Uterus (tissue), 4 donors: ENCODE results near the gene TMPRSS11E. TPM values are rescaled to one million over a fixed set of nuclear protein-coding genes. Genes with fewer than 3 reads are reported as not detected.

Experiments
- DNase-seq, 2 donors: peaks; one replicate each; pipeline ENCODE4 v3.0.0-alpha.2; 2019 to 2020
- H3K27ac ChIP-seq, 2 donors: fragments of 200-600 bp; sonication (generic); 1 replicate in 1 of 2; 2 replicates in 1 of 2; pipeline ENCODE4 v1.5.1; 2016 to 2018
- H3K27me3 ChIP-seq, 2 donors: fragments of 200-600 bp; sonication (generic); one replicate each; pipeline ENCODE4 v1.5.1; 2018 to 2019; ENCODE audit warnings: control low read depth in 1 of 2
- H3K36me3 ChIP-seq, 2 donors: fragments of 200-600 bp; sonication (generic); one replicate each; pipeline ENCODE4 v1.5.1; 2019; ENCODE audit warnings: control low read depth in 1 of 2
- H3K4me1 ChIP-seq, 2 donors: fragments of 200-600 bp; sonication (generic); one replicate each; pipeline ENCODE4 v1.5.1; 2018 to 2019; ENCODE audit warnings: control low read depth in 1 of 2
- H3K4me3 ChIP-seq, 2 donors: fragments of 200-600 bp; sonication (generic); 1 replicate in 1 of 2; 2 replicates in 1 of 2; pipeline ENCODE4 v1.5.1; 2018 to 2019; ENCODE audit warnings: mild to moderate bottlenecking in 1 of 2
- H3K9me3 ChIP-seq, 2 donors: fragments of 200-600 bp; sonication (generic); one replicate each; pipeline ENCODE4 v1.5.1; 2019; ENCODE audit warnings: control low read depth in 1 of 2
- CTCF ChIP-seq, 4 experiments: fragments of 200-600 bp in 2 of 4; fragments of 450-650 bp in 2 of 4; sonication (generic) in 2 of 4; IDR thresholded peaks; one replicate each; pipeline ENCODE4 v1.5.1; 2016 to 2019; ENCODE audit warnings: antibody characterized with exemption in 4 of 4, mild to moderate bottlenecking in 2 of 4, moderate library complexity in 1 of 4
- POLR2A ChIP-seq, 2 donors: fragments of 450-650 bp; IDR thresholded peaks; one replicate each; pipeline ENCODE4 v1.6.1; 2016; ENCODE audit warnings: antibody characterized with exemption in 2 of 2, mild to moderate bottlenecking in 1 of 2, moderate library complexity in 1 of 2
- intact Hi-C: fragments of 100-400 bp; cut with DNase I; formaldehyde crosslinking; loops from one replicate; pipeline ENCODE4 v1.15.1; 2023; ENCODE audit warnings: low total_unique reads
- total RNA-seq, 4 donors: library from RNA; depleted of rRNA in 3 of 4; stranded (reverse); fragments of >200 nt in 3 of 4; gene quantifications; one replicate each; pipeline versions ENCODE4 v1.1.0 to v1.2.4, GENCODE V29; 2014 to 2023
- donor health status: DM: yes; HTN: yes; CAD: no.

Gene TMPRSS11E
- total RNA-seq, 4 donors from 2014 or later = not detected

- H3K4me1 ChIP-seq = no peaks in the 10 kb centered on the region
- no peak overlapping the region for H3K4me3 ChIP-seq
- H3K9me3 ChIP-seq = no peaks in the 10 kb centered on the region
- no peak overlapping the region for H3K27ac ChIP-seq
- no peaks in the 10 kb centered on the region for H3K27me3 ChIP-seq
- intact Hi-C loops = no loop called here
- no peak for TF ChIP-seq POLR2A (IDR thresholded peaks at IDR 0.05)
- H3K36me3 ChIP-seq = no peaks in the 10 kb centered on the region
- DNase-seq = no peak
Measured at GRCh38 chr4:68466751-68467150, 19.5 kb downstream of the TMPRSS11E start.

GRCh38 chr4:68469482-68469881, 22.2 kb downstream of the TMPRSS11E start:
- Histone ChIP-seq H3K27me3 (no peaks in the 10 kb centered on the region), H3K4me1 (no peaks in the 10 kb centered on the region), H3K9me3 (no peaks in the 10 kb centered on the region), H3K36me3 (no peaks in the 10 kb centered on the region), H3K27ac (no peak overlapping the region), H3K4me3 (no peak overlapping the region)
- DNase-seq = no peak
- intact Hi-C loops = no loop called here
- TF ChIP-seq POLR2A (IDR thresholded peaks at IDR 0.05) = no peak
- TF ChIP-seq CTCF (IDR thresholded peaks at IDR 0.05) = no peak

- H3K27ac ChIP-seq = no peak overlapping the region
- H3K36me3 ChIP-seq = no peaks in the 10 kb centered on the region
- H3K27me3 ChIP-seq = no peaks in the 10 kb centered on the region
- DNase-seq = no peak
- TF ChIP-seq CTCF (IDR thresholded peaks at IDR 0.05) (no peak), POLR2A (IDR thresholded peaks at IDR 0.05) (no peak)
- intact Hi-C loops = no loop called here
- H3K4me1 ChIP-seq = no peaks in the 10 kb centered on the region
- no peak overlapping the region for H3K4me3 ChIP-seq
- H3K9me3 ChIP-seq = no peaks in the 10 kb centered on the region
Measured at GRCh38 chr4:68476191-68476590, 28.9 kb downstream of the TMPRSS11E start.

GRCh38 chr4:68489338-68489737, 42.1 kb downstream of the TMPRSS11E start:
- no peaks in the 10 kb centered on the region for H3K27me3 ChIP-seq
- no peaks in the 10 kb centered on the region for H3K36me3 ChIP-seq
- H3K4me1 ChIP-seq = no peaks in the 10 kb centered on the region
- no peak overlapping the region for H3K27ac ChIP-seq
- TF ChIP-seq POLR2A (IDR thresholded peaks at IDR 0.05) (no peak), CTCF (IDR thresholded peaks at IDR 0.05) (no peak)
- H3K9me3 ChIP-seq = no peaks in the 10 kb centered on the region
- intact Hi-C loops = no loop called here
- no peak overlapping the region for H3K4me3 ChIP-seq
- DNase-seq = no peak

GRCh38 chr4:68490826-68491457, 43.7 kb downstream of the TMPRSS11E start:
- no peak for TF ChIP-seq CTCF (IDR thresholded peaks at IDR 0.05)
- TF ChIP-seq POLR2A (IDR thresholded peaks at IDR 0.05) = no peak
- no peaks in the 10 kb centered on the region for H3K9me3 ChIP-seq
- no peaks in the 10 kb centered on the region for H3K4me1 ChIP-seq
- H3K27ac ChIP-seq = no peak overlapping the region
- H3K36me3 ChIP-seq = no peaks in the 10 kb centered on the region
- no peaks in the 10 kb centered on the region for H3K27me3 ChIP-seq
- H3K4me3 ChIP-seq = no peak overlapping the region
- DNase-seq = no peak
- intact Hi-C loops = no loop called here

GRCh38 chr4:68494688-68495087, 47.4 kb downstream of the TMPRSS11E start:
- Histone ChIP-seq H3K4me3 (no peak overlapping the region), H3K36me3 (no peaks in the 10 kb centered on the region), H3K4me1 (no peaks in the 10 kb centered on the region), H3K27ac (no peak overlapping the region), H3K9me3 (no peaks in the 10 kb centered on the region), H3K27me3 (no peaks in the 10 kb centered on the region)
- TF ChIP-seq CTCF (IDR thresholded peaks at IDR 0.05) (no peak), POLR2A (IDR thresholded peaks at IDR 0.05) (no peak)
- no peak for DNase-seq
- intact Hi-C loops = no loop called here
